Upper lobe of right lung (tissue), 1 donor: ENCODE measurements around the gene PPM1E. TPM values are rescaled to one million over a fixed set of nuclear protein-coding genes. Genes with fewer than 3 reads are reported as not detected.

Experiments used
- ATAC-seq: fragments of 200-7000 bp; cut with Tn5 transposase; one replicate; pipeline ENCODE4 v1.9.1; 2020; ENCODE audit warnings: mild to moderate bottlenecking, moderate library complexity
- DNase-seq: peaks from one replicate; pipeline ENCODE4 v3.0.0-alpha.2; 2020
- H3K27ac ChIP-seq: fragments of 200-600 bp; one replicate; pipeline ENCODE4 v1.8.0; 2022
- H3K27me3 ChIP-seq: fragments of 200-600 bp; one replicate; pipeline ENCODE4 v1.8.0; 2022; ENCODE audit warnings: mild to moderate bottlenecking
- H3K36me3 ChIP-seq: fragments of 200-600 bp; one replicate; pipeline ENCODE4 v1.8.0; 2022
- H3K4me1 ChIP-seq: fragments of 200-600 bp; one replicate; pipeline ENCODE4 v1.8.0; 2022
- H3K4me3 ChIP-seq: fragments of 200-600 bp; one replicate; pipeline ENCODE4 v1.8.0; 2022; ENCODE audit warnings: mild to moderate bottlenecking
- H3K9me3 ChIP-seq: fragments of 200-600 bp; one replicate; pipeline ENCODE4 v1.8.0; 2022
- CTCF ChIP-seq: fragments of 200-600 bp; IDR thresholded peaks from one replicate; pipeline ENCODE4 v1.8.0; 2022; ENCODE audit warnings: antibody characterized with exemption
- intact Hi-C: fragments of 100-400 bp; cut with DNase I; formaldehyde crosslinking; loops from one replicate; pipeline ENCODE4 v1.11.0; 2022
- total RNA-seq: library from RNA; stranded (reverse); fragmentation: NEBNext Ultra II Directional; extraction: Animal tissue kit (Norgen Biotek cat#: 25700); gene quantifications from one replicate; pipeline ENCODE4 v1.2.1, GENCODE V29; 2021
- donor health status: DM: no; HTN: yes; CAD: no; lungs with severe emphysema.

The PPM1E gene
- total RNA-seq, 1 donor from 2014 or later, result not detected

DNA sequence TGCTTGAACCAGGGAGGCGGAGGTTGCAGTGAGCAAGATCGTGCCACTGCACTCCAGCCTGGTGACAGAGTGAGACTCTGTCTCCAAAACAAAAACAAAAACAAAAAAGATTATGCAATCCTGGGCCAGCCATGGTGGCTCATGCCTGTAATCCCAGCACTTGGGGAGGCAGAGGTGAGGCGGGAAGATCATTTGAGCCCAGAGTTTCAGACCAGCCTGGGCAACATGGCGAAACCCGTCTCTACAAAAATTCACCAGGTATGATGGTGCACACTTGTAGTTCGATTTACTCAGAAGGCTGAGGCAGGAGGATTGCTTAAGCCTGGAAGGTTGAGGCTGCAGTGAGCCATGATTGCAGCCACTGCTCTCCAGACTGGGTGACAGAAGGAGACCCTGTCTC is 109.6 kb downstream of the PPM1E start:
- Histone ChIP-seq H3K27ac (no peak overlapping the region), H3K4me3 (no peak overlapping the region), H3K9me3 (no peaks in the 10 kb centered on the region), H3K4me1 (no peaks in the 10 kb centered on the region), H3K27me3 (no peaks in the 10 kb centered on the region), H3K36me3 (no peaks in the 10 kb centered on the region)
- TF ChIP-seq CTCF, result no peak
- no peak for ATAC-seq
- intact Hi-C loops, result no loop called here
- no peak for DNase-seq

DNA sequence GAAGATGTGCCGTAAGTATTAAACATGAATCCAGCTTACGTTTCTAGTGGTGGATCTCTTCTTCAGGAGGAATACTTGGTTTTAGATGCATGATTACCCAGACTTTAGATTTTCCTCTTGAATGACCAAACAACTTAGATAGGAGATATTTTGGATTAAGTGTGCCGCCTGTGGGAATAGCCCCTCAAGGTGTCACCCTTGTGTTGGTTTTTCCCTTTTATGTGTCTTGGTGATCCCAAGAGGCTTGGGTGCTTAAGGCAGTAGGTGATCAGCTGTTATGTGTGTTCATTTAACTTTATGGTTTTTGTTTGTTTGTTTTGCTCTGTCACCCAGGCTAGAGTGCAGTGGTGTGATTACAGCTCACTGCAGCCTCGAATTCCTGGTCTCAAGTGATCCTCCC is 115.1 kb downstream of the PPM1E start:
- Histone ChIP-seq H3K4me1 (no peaks in the 10 kb centered on the region), H3K27me3 (no peaks in the 10 kb centered on the region), H3K27ac (no peak overlapping the region), H3K36me3 (no peaks in the 10 kb centered on the region), H3K4me3 (no peak overlapping the region), H3K9me3 (no peaks in the 10 kb centered on the region)
- no peak for DNase-seq
- intact Hi-C loops, result no loop called here
- TF ChIP-seq CTCF, result no peak
- ATAC-seq, result no peak

- TF ChIP-seq CTCF, result no peak
- no peaks in the 10 kb centered on the region for H3K36me3 ChIP-seq
- H3K4me3 ChIP-seq, result no peak overlapping the region
- no peak for DNase-seq
- H3K27ac ChIP-seq, result no peak overlapping the region
- no peak for ATAC-seq
- no peaks in the 10 kb centered on the region for H3K4me1 ChIP-seq
- intact Hi-C loops, result no loop called here
- H3K27me3 ChIP-seq, result no peaks in the 10 kb centered on the region
- no peaks in the 10 kb centered on the region for H3K9me3 ChIP-seq
These were observed 118.3 kb downstream of the PPM1E start for GRCh38 chr17:58873926-58874325.

DNA sequence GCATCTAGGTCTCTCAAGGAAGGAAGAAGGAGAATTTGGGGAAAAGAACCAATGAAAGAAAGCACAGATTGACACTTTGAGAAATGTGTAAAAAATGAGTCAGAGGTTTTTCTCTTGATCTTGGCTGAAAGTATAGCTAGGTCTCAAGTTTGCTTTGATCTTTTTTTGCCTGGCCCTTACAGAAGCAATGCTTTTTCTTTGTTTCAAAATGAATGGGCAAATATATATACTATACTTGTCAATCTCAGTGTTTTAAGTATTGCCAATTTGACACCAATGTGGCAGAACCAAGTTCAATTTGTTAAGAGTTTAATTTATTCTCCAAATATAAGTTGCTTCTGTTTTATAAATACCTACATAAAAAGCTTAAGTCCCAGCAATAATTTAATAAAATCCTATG is 119.6 kb downstream of the PPM1E start:
- Histone ChIP-seq H3K9me3 (no peaks in the 10 kb centered on the region), H3K36me3 (no peaks in the 10 kb centered on the region), H3K27me3 (no peaks in the 10 kb centered on the region), H3K4me1 (no peaks in the 10 kb centered on the region), H3K27ac (no peak overlapping the region), H3K4me3 (no peak overlapping the region)
- intact Hi-C loops, result no loop called here
- TF ChIP-seq CTCF, result no peak
- DNase-seq (no peak), ATAC-seq (no peak)

- Histone ChIP-seq H3K9me3 (no peaks in the 10 kb centered on the region), H3K27me3 (peaks cover 4% of the 10 kb centered on the region), H3K27ac (no peak overlapping the region), H3K36me3 (no peaks in the 10 kb centered on the region), H3K4me1 (no peaks in the 10 kb centered on the region), H3K4me3 (no peak overlapping the region)
- TF ChIP-seq CTCF, result no peak
- DNase-seq, result no peak
- intact Hi-C loops, result no loop called here
- no peak for ATAC-seq
These were observed 128.5 kb downstream of the PPM1E start for GRCh38 chr17:58884161-58884560.

DNA sequence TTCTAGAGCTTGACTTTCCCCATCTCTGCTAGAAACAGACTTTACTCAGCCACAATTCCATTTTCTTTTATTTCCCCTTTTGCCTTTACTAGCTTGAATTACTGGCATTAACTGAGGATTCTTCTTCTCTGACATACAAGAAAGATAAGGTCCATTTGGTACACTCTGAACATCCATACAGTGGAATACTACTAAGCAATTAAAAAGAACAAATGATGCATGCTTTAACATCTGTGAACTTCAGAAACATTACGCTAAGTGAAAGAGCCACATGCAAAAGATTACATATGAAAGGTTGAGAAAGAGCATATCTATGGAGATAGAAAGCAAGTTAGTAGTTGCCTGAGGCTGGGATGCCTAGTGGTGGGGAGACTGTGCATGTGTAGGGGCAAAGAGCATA is 130.9 kb downstream of the PPM1E start:
- no peak overlapping the region for H3K27ac ChIP-seq
- no peak for ATAC-seq

More for the DNA sequence above, 130.9 kb downstream of the PPM1E start:
- no peaks in the 10 kb centered on the region for H3K36me3 ChIP-seq
- H3K9me3 ChIP-seq, result no peaks in the 10 kb centered on the region
- intact Hi-C loops, result no loop called here
- H3K4me3 ChIP-seq, result no peak overlapping the region
- TF ChIP-seq CTCF, result no peak
- H3K27me3 ChIP-seq, result peaks cover 4% of the 10 kb centered on the region
- no peak for DNase-seq
- H3K4me1 ChIP-seq, result no peaks in the 10 kb centered on the region
